ENCODE results near the gene NAB1. TPM values are rescaled to one million over a fixed set of nuclear protein-coding genes. Genes with fewer than 3 reads are reported as not detected.

The NAB1 gene
- total RNA-seq, 1 experiment from 2014 or later: 40.2 TPM

DNA sequence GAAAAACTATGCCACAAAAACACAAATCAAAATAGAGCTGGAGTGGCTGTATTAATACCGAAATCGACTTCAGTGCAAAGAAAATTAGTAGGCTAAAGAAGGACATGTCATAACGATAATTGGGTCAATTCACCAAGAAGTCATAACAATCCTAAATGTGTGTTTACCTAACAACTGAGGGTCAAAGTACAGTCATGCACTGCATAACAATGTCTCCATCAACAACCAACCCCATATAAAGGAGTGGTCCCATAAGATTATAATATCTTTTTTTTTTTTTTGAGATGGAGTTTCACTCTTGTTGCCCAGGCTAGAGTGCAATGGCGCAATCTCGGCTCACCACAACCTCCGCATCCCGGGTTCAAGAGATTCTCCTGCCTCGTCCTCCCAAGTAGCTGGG, 87.5 kb downstream of the NAB1 start:
- CTCF ChIA-PET: no interaction called here
- H3K27ac ChIP-seq (ENCODE audit: low read length): no peak overlapping the region

DNA sequence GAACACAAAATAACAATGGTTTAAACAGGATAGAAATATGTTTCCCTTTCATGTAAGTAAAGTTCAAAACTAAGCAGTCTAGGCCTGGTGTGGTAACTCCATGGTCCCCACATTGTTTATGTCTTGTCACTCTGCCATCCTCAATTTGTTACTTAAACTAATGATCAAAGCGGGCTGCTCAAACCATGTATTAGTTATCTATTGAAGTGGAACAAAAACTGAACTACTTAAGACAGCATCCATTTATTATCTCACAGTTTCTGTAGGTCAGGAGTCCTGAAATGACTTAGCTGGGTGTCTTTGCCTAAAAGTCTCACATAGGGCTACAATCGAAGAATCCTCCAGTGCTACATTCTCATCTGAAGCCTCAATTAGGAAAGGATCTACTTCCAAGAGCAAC, 91.6 kb downstream of the NAB1 start:
- Histone ChIP-seq H3K27me3 (ENCODE audit: control insufficient read depth, insufficient read depth, low read length) (0 out of 2 replicates have a peak, but pooled peaks cover 3% of the 10 kb centered on the region), H3K27ac (ENCODE audit: low read length) (no peak overlapping the region), H3K4me3 (ENCODE audit: low read depth in 2 of 2, low read length in 2 of 2) (no peak overlapping the region), H3K4me1 (ENCODE audit: control insufficient read depth, insufficient read depth, low read length) (no peaks in the 10 kb centered on the region), H3K36me3 (ENCODE audit: control insufficient read depth, insufficient read depth, low read length) (no peaks in the 10 kb centered on the region), H3K9me3 (ENCODE audit: control insufficient read depth, insufficient read depth, low read depth, low read length) (no peaks in the 10 kb centered on the region)
- in situ Hi-C loops (cut with HindIII; ENCODE audit: low pct_unique_long_range_greater_than_20kb, low sequenced_read_pairs) (no loop called here), intact Hi-C loops (cut with micrococcal nuclease; ENCODE audit: unreplicated experiment) (no loop called here)
- TF ChIP-seq, protein P1, sequence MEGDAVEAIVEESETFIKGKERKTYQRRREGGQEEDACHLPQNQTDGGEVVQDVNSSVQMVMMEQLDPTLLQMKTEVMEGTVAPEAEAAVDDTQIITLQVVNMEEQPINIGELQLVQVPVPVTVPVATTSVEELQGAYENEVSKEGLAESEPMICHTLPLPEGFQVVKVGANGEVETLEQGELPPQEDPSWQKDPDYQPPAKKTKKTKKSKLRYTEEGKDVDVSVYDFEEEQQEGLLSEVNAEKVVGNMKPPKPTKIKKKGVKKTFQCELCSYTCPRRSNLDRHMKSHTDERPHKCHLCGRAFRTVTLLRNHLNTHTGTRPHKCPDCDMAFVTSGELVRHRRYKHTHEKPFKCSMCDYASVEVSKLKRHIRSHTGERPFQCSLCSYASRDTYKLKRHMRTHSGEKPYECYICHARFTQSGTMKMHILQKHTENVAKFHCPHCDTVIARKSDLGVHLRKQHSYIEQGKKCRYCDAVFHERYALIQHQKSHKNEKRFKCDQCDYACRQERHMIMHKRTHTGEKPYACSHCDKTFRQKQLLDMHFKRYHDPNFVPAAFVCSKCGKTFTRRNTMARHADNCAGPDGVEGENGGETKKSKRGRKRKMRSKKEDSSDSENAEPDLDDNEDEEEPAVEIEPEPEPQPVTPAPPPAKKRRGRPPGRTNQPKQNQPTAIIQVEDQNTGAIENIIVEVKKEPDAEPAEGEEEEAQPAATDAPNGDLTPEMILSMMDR (IDR thresholded peaks at IDR 0.05): no peak
- TF ChIP-seq, protein P2, sequence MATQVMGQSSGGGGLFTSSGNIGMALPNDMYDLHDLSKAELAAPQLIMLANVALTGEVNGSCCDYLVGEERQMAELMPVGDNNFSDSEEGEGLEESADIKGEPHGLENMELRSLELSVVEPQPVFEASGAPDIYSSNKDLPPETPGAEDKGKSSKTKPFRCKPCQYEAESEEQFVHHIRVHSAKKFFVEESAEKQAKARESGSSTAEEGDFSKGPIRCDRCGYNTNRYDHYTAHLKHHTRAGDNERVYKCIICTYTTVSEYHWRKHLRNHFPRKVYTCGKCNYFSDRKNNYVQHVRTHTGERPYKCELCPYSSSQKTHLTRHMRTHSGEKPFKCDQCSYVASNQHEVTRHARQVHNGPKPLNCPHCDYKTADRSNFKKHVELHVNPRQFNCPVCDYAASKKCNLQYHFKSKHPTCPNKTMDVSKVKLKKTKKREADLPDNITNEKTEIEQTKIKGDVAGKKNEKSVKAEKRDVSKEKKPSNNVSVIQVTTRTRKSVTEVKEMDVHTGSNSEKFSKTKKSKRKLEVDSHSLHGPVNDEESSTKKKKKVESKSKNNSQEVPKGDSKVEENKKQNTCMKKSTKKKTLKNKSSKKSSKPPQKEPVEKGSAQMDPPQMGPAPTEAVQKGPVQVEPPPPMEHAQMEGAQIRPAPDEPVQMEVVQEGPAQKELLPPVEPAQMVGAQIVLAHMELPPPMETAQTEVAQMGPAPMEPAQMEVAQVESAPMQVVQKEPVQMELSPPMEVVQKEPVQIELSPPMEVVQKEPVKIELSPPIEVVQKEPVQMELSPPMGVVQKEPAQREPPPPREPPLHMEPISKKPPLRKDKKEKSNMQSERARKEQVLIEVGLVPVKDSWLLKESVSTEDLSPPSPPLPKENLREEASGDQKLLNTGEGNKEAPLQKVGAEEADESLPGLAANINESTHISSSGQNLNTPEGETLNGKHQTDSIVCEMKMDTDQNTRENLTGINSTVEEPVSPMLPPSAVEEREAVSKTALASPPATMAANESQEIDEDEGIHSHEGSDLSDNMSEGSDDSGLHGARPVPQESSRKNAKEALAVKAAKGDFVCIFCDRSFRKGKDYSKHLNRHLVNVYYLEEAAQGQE (IDR thresholded peaks at IDR 0.05; ENCODE audit: insufficient read depth in 1 of 2, low read depth in 2 of 2, low read length in 1 of 2): no peak
- TF ChIP-seq SIN3A (IDR thresholded peaks at IDR 0.05; ENCODE audit: borderline replicate concordance, insufficient read depth, low read depth, low read length) (no peak), TCF7L2 (IDR thresholded peaks at IDR 0.05; ENCODE audit: low read depth, low read length) (no peak), POLR2AphosphoS5 (IDR thresholded peaks at IDR 0.05; ENCODE audit: low read depth, low read length) (no peak)
- ATAC-seq: no peak
- ChIA-PET POLR2A (no interaction called here), CTCF (no interaction called here)
- DNase-seq (ENCODE audit: low read depth, low spot score): no peak
- no TSS peak for BruUV-seq (replicated peaks)

More for the DNA sequence above, 87.5 kb downstream of the NAB1 start:
- 0 out of 2 replicates have a peak, but pooled peaks cover 3% of the 10 kb centered on the region for H3K27me3 ChIP-seq (ENCODE audit: control insufficient read depth, insufficient read depth, low read length)
- no peaks in the 10 kb centered on the region for H3K4me1 ChIP-seq (ENCODE audit: control insufficient read depth, insufficient read depth, low read length)
- no peak for ATAC-seq
- intact Hi-C loops (cut with micrococcal nuclease; ENCODE audit: unreplicated experiment) (no loop called here), in situ Hi-C loops (cut with HindIII; ENCODE audit: low pct_unique_long_range_greater_than_20kb, low sequenced_read_pairs) (no loop called here)
- TF ChIP-seq SIN3A (IDR thresholded peaks at IDR 0.05; ENCODE audit: borderline replicate concordance, insufficient read depth, low read depth, low read length) (no peak), TCF7L2 (IDR thresholded peaks at IDR 0.05; ENCODE audit: low read depth, low read length) (no peak), POLR2AphosphoS5 (IDR thresholded peaks at IDR 0.05; ENCODE audit: low read depth, low read length) (no peak)
- TF ChIP-seq, protein P2 (IDR thresholded peaks at IDR 0.05; ENCODE audit: insufficient read depth in 1 of 2, low read depth in 2 of 2, low read length in 1 of 2): no peak
- TF ChIP-seq, protein P1 (IDR thresholded peaks at IDR 0.05): no peak
- POLR2A ChIA-PET: interaction anchor here (0.6 kb wide), 1 partner anchor 79 kb away, joined by 3 read pairs; no protein-coding TSS in a partner anchor
- no peaks in the 10 kb centered on the region for H3K9me3 ChIP-seq (ENCODE audit: control insufficient read depth, insufficient read depth, low read depth, low read length)
- no peaks in the 10 kb centered on the region for H3K36me3 ChIP-seq (ENCODE audit: control insufficient read depth, insufficient read depth, low read length)
- BruUV-seq (replicated peaks): no TSS peak
- no peak for DNase-seq (ENCODE audit: low read depth, low spot score)
- H3K4me3 ChIP-seq (ENCODE audit: low read depth in 2 of 2, low read length in 2 of 2): no peak overlapping the region

All from Panc1 (cell line).